Type B pancreatic cell (in vitro differentiated cells): ENCODE results near the gene SLC22A3. TPM values are rescaled to one million over a fixed set of nuclear protein-coding genes. Genes with fewer than 3 reads are reported as not detected.

Experiments
- DNase-seq: peaks from one replicate; pipeline ENCODE4 v3.0.0; 2021; ENCODE audit warnings: mixed read lengths; ENCODE audit not compliant: unreplicated experiment; ENCODE audit errors: extremely low spot score
- H3K27ac Mint-ChIP-seq: 2 replicates; pipeline ENCODE4 v1.8.0; 2021; ENCODE audit warnings: mild to moderate bottlenecking, mixed read lengths
- H3K27me3 Mint-ChIP-seq: 2 replicates; pipeline ENCODE4 v1.8.0; 2021; ENCODE audit warnings: mixed read lengths
- H3K36me3 Mint-ChIP-seq: 2 replicates; pipeline ENCODE4 v1.8.0; 2021; ENCODE audit warnings: mixed read lengths
- H3K4me1 Mint-ChIP-seq: one replicate; pipeline ENCODE4 v1.8.0; 2021; ENCODE audit warnings: mixed read lengths; ENCODE audit not compliant: unreplicated experiment
- H3K4me3 Mint-ChIP-seq: 2 replicates; pipeline ENCODE4 v1.8.0; 2021; ENCODE audit warnings: mild to moderate bottlenecking, mixed read lengths
- H3K9me3 Mint-ChIP-seq: 2 replicates; pipeline ENCODE4 v1.8.0; 2021; ENCODE audit warnings: mixed read lengths
- CTCF ChIP-seq: fragments of 200-600 bp; sonication (generic); conservative IDR thresholded peaks from 2 replicates; pipeline ENCODE4 v1.5.0; 2021; ENCODE audit warnings: antibody characterized with exemption, mild to moderate bottlenecking
- total RNA-seq: library from RNA; stranded (reverse); gene quantifications from 2 replicates; pipeline ENCODE4 v1.2.1, GENCODE V29; 2021; ENCODE audit warnings: low replicate concordance

Gene SLC22A3
- total RNA-seq, 1 donor from 2014 or later: 0.87 TPM

- TF ChIP-seq CTCF: no peak
- Mint-ChIP-seq H3K27ac (no peak overlapping the region), H3K9me3 (no peaks in the 10 kb centered on the region)
These were observed 70.2 kb downstream of the SLC22A3 start for GRCh38 chr6:160418370-160418769.

GRCh38 chr6:160419488-160419887 is 71.3 kb downstream of the SLC22A3 start:
- TF ChIP-seq CTCF: no peak
- H3K4me1 Mint-ChIP-seq: no peaks in the 10 kb centered on the region
- no peak for DNase-seq
- H3K36me3 Mint-ChIP-seq: no peaks in the 10 kb centered on the region
- no peak overlapping the region for H3K4me3 Mint-ChIP-seq
- H3K27ac Mint-ChIP-seq: no peak overlapping the region
- H3K27me3 Mint-ChIP-seq: no peaks in the 10 kb centered on the region
- no peaks in the 10 kb centered on the region for H3K9me3 Mint-ChIP-seq

More at GRCh38 chr6:160418370-160418769, 70.2 kb downstream of the SLC22A3 start:
- no peaks in the 10 kb centered on the region for H3K4me1 Mint-ChIP-seq
- H3K36me3 Mint-ChIP-seq: no peaks in the 10 kb centered on the region
- no peak overlapping the region for H3K4me3 Mint-ChIP-seq
- DNase-seq: no peak
- H3K27me3 Mint-ChIP-seq: peaks cover 4% of the 10 kb centered on the region

- Mint-ChIP-seq H3K36me3 (no peaks in the 10 kb centered on the region), H3K27me3 (no peaks in the 10 kb centered on the region), H3K4me1 (no peaks in the 10 kb centered on the region), H3K4me3 (no peak overlapping the region), H3K9me3 (no peaks in the 10 kb centered on the region), H3K27ac (no peak overlapping the region)
- no peak for DNase-seq
- TF ChIP-seq CTCF: no peak
These were observed 72.2 kb downstream of the SLC22A3 start for GRCh38 chr6:160420253-160420968.

- no peaks in the 10 kb centered on the region for H3K4me1 Mint-ChIP-seq
- DNase-seq: no peak
- no peak overlapping the region for H3K27ac Mint-ChIP-seq
- TF ChIP-seq CTCF: no peak
- no peak overlapping the region for H3K4me3 Mint-ChIP-seq
- no peaks in the 10 kb centered on the region for H3K27me3 Mint-ChIP-seq
- no peaks in the 10 kb centered on the region for H3K9me3 Mint-ChIP-seq
- no peaks in the 10 kb centered on the region for H3K36me3 Mint-ChIP-seq
These were observed 72.9 kb downstream of the SLC22A3 start for GRCh38 chr6:160420969-160421556.

GRCh38 chr6:160421854-160422253 is 73.7 kb downstream of the SLC22A3 start:
- no peaks in the 10 kb centered on the region for H3K4me1 Mint-ChIP-seq
- H3K36me3 Mint-ChIP-seq: no peaks in the 10 kb centered on the region
- no peaks in the 10 kb centered on the region for H3K27me3 Mint-ChIP-seq
- H3K27ac Mint-ChIP-seq: no peak overlapping the region
- no peak for TF ChIP-seq CTCF
- no peak for DNase-seq
- H3K4me3 Mint-ChIP-seq: no peak overlapping the region
- no peaks in the 10 kb centered on the region for H3K9me3 Mint-ChIP-seq
